Cardiac muscle cell (in vitro differentiated cells and primary cell): ENCODE results near the gene KSR1. TPM values are rescaled to one million over a fixed set of nuclear protein-coding genes. Genes with fewer than 3 reads are reported as not detected.
A peak's percentile ranks its signal among the peaks of the same experiment; 100 is the strongest.

Source experiments
- DNase-seq, 2 donors: peaks; one replicate each; pipeline versions ENCODE4 v3.0.0 to v3.0.0-alpha.2; 2010 to 2017; ENCODE audit warnings: low read depth in 1 of 2, low spot score in 1 of 2
- H3K27ac ChIP-seq: fragments of 200-600 bp; sonication (generic); 2 replicates; pipeline ENCODE4 v1.5.1; 2016
- H3K27me3 ChIP-seq: fragments of 200-600 bp; sonication (generic); 2 replicates; pipeline ENCODE4 v1.6.0; 2016; ENCODE audit warnings: control low read depth
- H3K36me3 ChIP-seq: fragments of 200-600 bp; sonication (generic); 2 replicates; pipeline ENCODE4 v1.5.1; 2016; ENCODE audit warnings: control low read depth
- H3K4me1 ChIP-seq: fragments of 200-600 bp; sonication (generic); 2 replicates; pipeline ENCODE4 v1.8.1; 2017; ENCODE audit warnings: low read depth, mild to moderate bottlenecking, mixed run types
- H3K4me3 ChIP-seq: fragments of 200-600 bp; sonication (generic); 2 replicates; pipeline ENCODE4 v1.5.1; 2016; ENCODE audit warnings: mild to moderate bottlenecking
- H3K9me3 ChIP-seq: fragments of 200-600 bp; sonication (generic); 2 replicates; pipeline ENCODE4 v1.5.1; 2017; ENCODE audit warnings: low read depth, mild to moderate bottlenecking, control low read depth
- polyA plus RNA-seq: library from polyadenylated mRNA; unstranded; fragments of >200 nt; fragmentation: Nextera tagmentation; extraction: Ambion mirVana; gene quantifications from 2 replicates; pipeline ENCODE4 v1.2.1, GENCODE V29; 2016
- total RNA-seq: library from RNA; depleted of rRNA; stranded (reverse); fragments of >200 nt; gene quantifications from 2 replicates; pipeline ENCODE4 v1.2.3, GENCODE V29; 2016
- TF ChIP-seq, protein P1 (sequence below): IDR thresholded peaks from 2 replicates; pipeline ENCODE4 v1.5.1; 2012; ENCODE audit warnings: low read depth, mild to moderate bottlenecking, low read length

KSR1 gene
- total and polyA plus RNA-seq, 2 experiments from 2014 or later: 15.7 to 29.0 TPM

GRCh38 chr17:27531469-27531961 lies 75.3 kb downstream of the KSR1 start:
- H3K27me3 ChIP-seq: no peaks in the 10 kb centered on the region
- TF ChIP-seq, protein P1, sequence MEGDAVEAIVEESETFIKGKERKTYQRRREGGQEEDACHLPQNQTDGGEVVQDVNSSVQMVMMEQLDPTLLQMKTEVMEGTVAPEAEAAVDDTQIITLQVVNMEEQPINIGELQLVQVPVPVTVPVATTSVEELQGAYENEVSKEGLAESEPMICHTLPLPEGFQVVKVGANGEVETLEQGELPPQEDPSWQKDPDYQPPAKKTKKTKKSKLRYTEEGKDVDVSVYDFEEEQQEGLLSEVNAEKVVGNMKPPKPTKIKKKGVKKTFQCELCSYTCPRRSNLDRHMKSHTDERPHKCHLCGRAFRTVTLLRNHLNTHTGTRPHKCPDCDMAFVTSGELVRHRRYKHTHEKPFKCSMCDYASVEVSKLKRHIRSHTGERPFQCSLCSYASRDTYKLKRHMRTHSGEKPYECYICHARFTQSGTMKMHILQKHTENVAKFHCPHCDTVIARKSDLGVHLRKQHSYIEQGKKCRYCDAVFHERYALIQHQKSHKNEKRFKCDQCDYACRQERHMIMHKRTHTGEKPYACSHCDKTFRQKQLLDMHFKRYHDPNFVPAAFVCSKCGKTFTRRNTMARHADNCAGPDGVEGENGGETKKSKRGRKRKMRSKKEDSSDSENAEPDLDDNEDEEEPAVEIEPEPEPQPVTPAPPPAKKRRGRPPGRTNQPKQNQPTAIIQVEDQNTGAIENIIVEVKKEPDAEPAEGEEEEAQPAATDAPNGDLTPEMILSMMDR: no peak
- no peaks in the 10 kb centered on the region for H3K36me3 ChIP-seq
- peaks cover 25% of the 10 kb centered on the region for H3K4me1 ChIP-seq
- H3K27ac ChIP-seq: no peak overlapping the region
- H3K4me3 ChIP-seq: no peak overlapping the region
- DNase-seq: no peak
- no peaks in the 10 kb centered on the region for H3K9me3 ChIP-seq

DNA sequence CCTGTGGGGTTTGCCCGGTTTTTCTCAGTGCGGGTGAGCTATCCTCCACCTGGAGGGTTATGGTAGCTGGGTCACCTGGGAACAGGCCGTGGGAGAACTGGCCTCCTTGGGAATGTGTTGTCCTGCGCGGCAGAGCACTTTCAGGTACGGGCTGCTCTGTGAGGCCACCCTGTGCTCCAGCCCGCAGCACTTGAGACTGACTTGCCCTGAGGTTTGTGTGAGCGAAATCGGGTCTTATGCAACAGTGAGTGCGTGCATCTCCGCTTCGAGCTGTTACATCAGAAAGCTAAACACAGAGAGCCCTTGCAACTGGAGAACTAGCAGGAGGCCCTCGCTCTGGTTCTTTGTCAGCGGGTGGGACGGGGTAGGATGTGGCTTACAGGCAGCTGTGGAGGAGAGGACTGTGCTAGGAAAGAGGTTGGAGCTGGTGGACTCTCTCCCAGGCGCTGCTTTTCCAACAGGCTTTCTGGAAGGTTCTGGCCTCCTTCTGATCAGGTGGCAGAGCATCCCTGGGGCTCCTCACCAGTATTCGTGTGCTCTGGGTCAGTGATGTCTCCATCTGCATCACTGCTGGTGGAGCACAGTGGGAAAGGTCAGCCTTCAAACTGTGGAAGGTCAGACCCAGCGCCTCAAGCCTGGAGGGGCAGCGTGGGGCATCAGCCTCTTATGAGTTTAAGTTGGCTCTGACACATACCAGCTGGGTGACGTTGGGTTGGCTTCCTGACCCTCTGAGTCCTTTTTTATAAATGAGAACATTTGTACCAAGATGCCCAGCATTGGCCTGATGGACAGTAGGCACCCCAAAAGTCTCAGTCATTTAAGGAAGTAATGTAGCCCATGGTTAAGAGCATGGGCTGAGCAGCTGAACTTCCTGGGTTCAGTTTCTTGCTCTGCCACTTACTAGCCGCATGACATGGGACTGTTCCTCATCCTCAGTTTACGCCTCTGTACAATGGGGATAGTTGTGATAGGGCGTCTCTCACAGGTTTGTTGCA lies 76.3 kb downstream of the KSR1 start:
- Histone ChIP-seq H3K9me3 (no peaks in the 10 kb centered on the region), H3K27me3 (no peaks in the 10 kb centered on the region), H3K36me3 (no peaks in the 10 kb centered on the region), H3K4me1 (peaks cover 19% of the 10 kb centered on the region), H3K27ac (no peak overlapping the region), H3K4me3 (no peak overlapping the region)
- TF ChIP-seq, protein P1: no peak
- DNase-seq: peak in 1 of 2 donors; percentile 70

- Histone ChIP-seq H3K27ac (no peak overlapping the region), H3K27me3 (no peaks in the 10 kb centered on the region), H3K4me1 (peaks cover 14% of the 10 kb centered on the region), H3K36me3 (no peaks in the 10 kb centered on the region), H3K9me3 (no peaks in the 10 kb centered on the region), H3K4me3 (no peak overlapping the region)
- TF ChIP-seq, protein P1: no peak
- DNase-seq: peak in 1 of 2 donors; percentile 66
Observed at GRCh38 chr17:27533874-27534815, 77.9 kb downstream of the KSR1 start.

DNA sequence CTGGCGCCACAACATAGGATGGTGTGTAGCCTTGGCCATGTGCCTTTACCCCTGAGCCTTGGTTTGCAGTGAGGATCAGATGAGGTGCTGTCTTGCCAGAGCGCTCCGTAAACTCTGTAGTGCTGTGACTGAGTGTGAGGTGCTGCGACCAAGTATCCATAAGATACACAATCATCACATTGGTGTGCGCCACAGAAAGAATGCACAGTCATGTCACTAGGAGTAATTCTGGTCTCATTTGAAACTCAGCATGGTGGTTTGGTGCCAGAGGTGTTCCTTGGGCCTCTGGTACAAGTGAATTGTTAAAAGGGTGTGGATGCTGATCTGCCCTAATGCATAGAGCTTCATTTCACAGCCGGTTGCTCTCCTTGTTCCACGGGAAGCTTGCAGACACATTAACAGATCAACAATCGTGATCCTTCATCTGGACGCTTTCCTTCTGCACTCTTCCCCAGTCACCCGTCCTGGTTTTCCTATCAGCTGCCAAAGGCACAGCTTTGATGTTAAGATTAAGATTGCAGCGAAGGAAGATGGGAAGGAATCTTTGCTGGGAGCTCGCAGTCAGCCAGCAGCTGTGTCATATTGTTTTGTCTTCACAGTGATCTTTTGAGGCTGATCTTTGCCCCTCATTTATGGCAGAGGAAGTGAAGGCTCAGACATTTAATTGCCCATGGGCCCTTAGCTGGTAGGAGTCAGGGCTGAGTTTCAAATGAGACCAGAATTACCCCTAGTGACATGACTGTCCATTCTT lies 79.1 kb downstream of the KSR1 start:
- H3K27ac ChIP-seq: no peak overlapping the region
- no peaks in the 10 kb centered on the region for H3K36me3 ChIP-seq
- TF ChIP-seq, protein P1: no peak
- DNase-seq: no peak
- no peaks in the 10 kb centered on the region for H3K9me3 ChIP-seq
- H3K4me1 ChIP-seq: peaks cover 9% of the 10 kb centered on the region
- no peaks in the 10 kb centered on the region for H3K27me3 ChIP-seq
- no peak overlapping the region for H3K4me3 ChIP-seq

- Histone ChIP-seq H3K27ac (no peak overlapping the region), H3K36me3 (no peaks in the 10 kb centered on the region), H3K4me1 (peaks cover 9% of the 10 kb centered on the region), H3K9me3 (no peaks in the 10 kb centered on the region), H3K4me3 (no peak overlapping the region), H3K27me3 (no peaks in the 10 kb centered on the region)
- TF ChIP-seq, protein P1: no peak
- no peak for DNase-seq
Observed at GRCh38 chr17:27535975-27536374, 79.7 kb downstream of the KSR1 start.
